Activated CD8-positive, alpha-beta memory T cell treated with anti-CD3 and anti-CD28 coated beads for 4 hours (primary cell): ENCODE measurements around the gene PLCG1.

ENCODE experiments used
- DNase-seq, 2 donors: peaks; one replicate each; pipeline ENCODE4 v3.0.0-alpha.2; 2020; ENCODE audit warnings: low read depth in 2 of 2

The PLCG1 gene

GRCh38 chr20:41142245-41142644, 4.9 kb downstream of the PLCG1 start:
- DNase-seq: no peak

- DNase-seq: no peak
These were observed 5.6 kb downstream of the PLCG1 start for GRCh38 chr20:41142919-41143318.

DNA sequence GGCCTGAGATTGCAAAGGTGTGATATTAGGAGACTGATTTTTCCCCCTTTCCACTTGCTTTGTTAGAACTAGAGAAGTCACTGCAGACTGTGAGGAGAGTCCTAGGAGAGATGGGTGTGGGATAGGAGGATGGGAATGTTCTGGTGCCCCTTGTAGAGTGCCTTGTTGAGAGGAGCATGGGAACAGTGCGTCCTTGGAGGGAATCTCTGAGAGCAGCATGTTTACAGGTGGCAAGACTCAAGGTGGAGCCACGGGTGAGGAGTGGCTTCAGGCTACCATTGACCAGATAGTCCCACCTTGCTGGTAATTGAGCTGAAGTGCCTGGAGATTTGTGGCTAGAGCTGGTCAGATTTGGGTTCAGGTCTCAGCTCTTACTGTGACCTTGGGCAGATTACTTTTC, 6.0 kb downstream of the PLCG1 start:
- no peak for DNase-seq

DNA sequence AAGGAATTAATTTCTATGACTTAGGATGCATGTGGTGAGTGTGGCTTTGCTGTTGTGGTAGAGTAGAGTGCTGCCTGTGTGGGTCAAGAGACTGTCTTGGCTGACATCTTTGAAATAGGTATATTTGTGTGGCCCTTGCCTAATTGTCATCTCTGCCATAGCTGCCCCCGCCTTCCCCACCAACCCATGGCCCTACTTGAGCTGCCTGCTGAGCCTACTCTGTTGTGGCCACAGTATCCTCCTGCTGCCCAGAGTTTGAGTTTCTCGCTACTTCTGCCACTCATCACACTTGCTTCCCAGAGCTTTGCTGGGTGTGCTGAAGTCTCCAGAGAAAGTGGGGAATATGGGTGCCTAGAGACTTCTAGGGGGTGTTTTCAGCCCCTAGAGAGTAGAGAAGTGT, 8.0 kb downstream of the PLCG1 start:
- no peak for DNase-seq

DNA sequence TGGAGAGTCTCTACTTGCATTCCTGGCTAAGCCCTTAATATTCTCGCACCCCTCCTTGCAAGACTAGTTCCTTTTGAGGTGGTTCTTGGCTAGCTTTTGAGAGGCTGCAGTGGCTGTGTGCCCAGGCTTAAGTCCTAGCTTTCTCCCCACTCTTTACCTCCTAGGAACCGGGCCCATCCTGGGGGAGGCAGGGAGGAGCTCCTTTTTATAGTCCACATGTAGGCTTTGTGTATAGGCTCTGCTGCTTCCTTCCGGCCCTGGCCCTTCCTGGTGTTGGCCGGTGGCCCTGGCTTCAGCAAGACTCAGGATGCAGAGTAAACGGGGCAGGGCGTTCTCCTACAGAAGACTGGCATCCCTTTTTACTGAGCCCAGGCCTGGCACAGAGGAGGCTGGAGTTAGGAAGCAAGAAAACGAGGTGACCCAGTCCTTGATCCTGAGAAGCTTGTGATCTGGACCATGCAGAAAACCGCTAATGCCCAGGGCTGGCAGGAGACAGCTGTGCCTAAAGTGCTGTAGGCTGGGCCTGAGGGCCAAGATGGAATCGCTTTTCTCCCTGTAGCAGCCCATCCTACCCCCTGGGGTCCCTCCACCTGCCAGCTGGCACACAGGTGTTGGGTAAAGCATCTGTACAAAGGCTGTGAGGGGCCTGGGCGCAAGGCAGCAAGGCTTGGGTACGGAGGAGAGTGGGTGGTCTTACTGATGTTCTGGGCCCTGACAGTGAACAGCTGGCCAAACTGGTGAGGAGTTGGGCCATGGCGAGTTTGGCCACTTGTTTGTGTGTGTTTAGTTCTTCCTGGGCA, 8.7 kb downstream of the PLCG1 start:
- no peak for DNase-seq

- no peak for DNase-seq
These were observed 10.4 kb downstream of the PLCG1 start for GRCh38 chr20:41147767-41148191.

DNA sequence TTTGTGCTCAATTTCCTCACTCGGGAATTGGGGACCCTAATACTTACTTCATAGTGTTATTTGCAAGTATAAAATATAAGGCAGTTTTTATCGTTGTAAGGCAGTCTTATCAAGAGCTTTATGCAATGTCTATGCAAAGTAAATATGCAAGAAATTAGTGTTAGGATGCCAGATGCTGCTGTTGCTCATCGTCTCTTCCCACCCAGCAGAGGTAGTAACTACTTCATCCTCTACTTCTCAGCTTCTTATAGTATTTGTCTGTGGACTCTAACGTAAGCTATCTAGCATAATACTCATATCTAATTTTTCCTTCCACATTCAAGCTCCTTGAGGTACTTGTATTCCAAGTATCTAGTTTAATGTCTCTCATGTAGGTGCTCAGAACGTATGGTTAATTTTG, 11.6 kb downstream of the PLCG1 start:
- no peak for DNase-seq

- DNase-seq: no peak
These were observed 13.3 kb downstream of the PLCG1 start for GRCh38 chr20:41150664-41151063.

GRCh38 chr20:41151134-41151869, 14.0 kb downstream of the PLCG1 start:
- DNase-seq: no peak

DNA sequence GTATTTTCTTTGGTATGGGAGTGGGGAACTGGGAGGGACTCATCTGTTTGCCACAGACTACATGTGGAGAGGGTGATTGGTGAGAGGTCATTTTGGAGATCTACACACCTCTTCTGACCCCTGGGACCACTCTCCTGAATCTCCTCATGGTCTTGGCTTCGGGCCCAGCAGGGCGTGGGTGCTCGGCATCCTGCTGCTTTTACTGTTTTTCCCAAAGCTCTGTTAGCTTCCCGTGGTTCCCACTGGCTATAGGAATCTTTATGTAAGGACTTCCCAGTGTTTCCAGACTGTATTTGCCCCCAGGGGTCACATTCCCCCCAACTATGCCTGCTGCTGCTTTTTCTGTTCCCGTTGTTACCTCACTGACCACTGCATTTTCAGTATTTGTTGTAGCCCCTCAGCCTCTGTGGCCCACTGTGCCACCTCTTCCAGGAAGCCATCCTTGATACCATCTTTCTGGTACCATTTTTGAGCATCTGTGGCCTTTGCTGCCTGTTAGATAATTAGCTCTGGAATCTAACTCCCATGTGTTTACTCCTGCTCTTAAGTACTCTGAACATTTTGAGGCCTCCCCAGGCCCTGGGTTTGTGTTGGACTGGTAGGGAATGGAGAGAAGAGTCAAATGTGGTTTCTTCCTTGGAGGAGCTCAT, 14.9 kb downstream of the PLCG1 start:
- no peak for DNase-seq

DNA sequence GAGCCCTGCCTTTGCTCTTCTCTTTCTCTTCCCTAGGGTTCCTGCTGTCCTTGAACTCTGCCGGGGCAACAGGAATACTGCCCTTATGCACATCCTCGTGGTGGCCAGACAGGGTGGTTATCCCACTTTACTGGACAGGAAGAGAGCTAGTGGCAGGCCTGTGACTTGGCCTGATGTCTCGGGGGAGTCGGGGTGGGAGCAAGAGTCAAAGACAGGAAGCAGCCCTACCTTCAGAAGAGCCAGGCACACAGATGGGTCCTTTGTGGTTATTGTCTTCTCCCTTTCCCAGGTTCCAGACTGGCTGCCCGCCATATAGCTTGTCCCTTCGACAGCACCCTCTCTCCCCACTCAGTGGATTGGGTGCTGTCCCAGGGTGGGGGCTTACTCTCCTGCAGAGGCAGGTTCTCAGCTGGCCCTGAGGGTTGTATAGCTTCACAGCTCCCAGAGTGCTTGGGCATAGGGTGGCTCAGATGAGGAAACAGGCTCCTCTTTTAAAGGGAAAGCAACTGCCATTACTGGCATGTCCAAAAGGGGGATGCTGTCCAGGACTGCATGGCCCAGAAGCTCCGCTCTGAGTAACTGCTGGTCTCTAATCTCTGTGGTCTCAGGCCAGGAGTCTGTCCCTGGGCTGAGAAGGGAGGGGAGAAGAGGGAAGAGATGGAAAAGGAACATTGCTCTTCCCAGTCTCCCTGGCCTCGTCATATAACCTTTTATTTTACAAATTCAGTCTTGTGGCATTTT, 17.3 kb downstream of the PLCG1 start:
- no peak for DNase-seq

GRCh38 chr20:41155261-41155660, 17.9 kb downstream of the PLCG1 start:
- DNase-seq: no peak

- DNase-seq: no peak
These were observed 20.8 kb downstream of the PLCG1 start for GRCh38 chr20:41158082-41158625.

GRCh38 chr20:41159547-41159946, 22.2 kb downstream of the PLCG1 start:
- no peak for DNase-seq

GRCh38 chr20:41160686-41161085, 23.3 kb downstream of the PLCG1 start:
- no peak for DNase-seq

- DNase-seq: no peak
These were observed 24.5 kb downstream of the PLCG1 start for GRCh38 chr20:41161886-41162285.

DNA sequence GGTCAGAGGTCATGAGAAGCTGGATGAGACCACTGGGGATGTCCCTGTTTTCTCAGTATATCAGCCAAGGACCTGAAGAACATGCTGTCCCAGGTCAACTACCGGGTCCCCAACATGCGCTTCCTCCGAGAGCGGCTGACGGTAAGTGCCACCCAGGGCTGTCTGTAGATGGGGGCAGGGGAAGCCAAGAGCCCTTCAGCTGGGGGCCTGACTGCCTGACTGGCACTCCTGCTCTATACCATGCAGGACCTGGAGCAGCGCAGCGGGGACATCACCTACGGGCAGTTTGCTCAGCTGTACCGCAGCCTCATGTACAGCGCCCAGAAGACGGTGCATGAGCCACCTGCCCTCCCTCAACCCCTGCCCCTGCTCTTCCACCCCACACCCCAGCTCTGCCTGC, 25.1 kb downstream of the PLCG1 start:
- DNase-seq: no peak

- DNase-seq: no peak
These were observed 26.5 kb downstream of the PLCG1 start for GRCh38 chr20:41163821-41164220.

GRCh38 chr20:41165001-41165882, 27.9 kb downstream of the PLCG1 start:
- DNase-seq: no peak

- DNase-seq: no peak
These were observed 29.1 kb downstream of the PLCG1 start for GRCh38 chr20:41166201-41167117.
